HPDE6-E6E7 (cell line): ENCODE results near the gene RIIAD1.
"Not testable (repeated sequence)": the region's sequence is repeated elsewhere in the genome, so short reads cannot be mapped to it uniquely, and the experiment has no call there.

Source experiments
- DNase-seq: peaks from one replicate; pipeline ENCODE4 v3.0.0; 2011; ENCODE audit warnings: missing footprints; ENCODE audit errors: extremely low spot score

The RIIAD1 gene

GRCh38 chr1:151733995-151734394, 12.7 kb downstream of the RIIAD1 start:
- DNase-seq: not testable (repeated sequence)

GRCh38 chr1:151737026-151737425, 15.7 kb downstream of the RIIAD1 start:
- no peak for DNase-seq

- no peak for DNase-seq
These were observed 16.2 kb downstream of the RIIAD1 start for GRCh38 chr1:151737479-151737878.

- peak; percentile 89 for DNase-seq
These were observed 18.5 kb downstream of the RIIAD1 start for GRCh38 chr1:151739590-151740355.

GRCh38 chr1:151741516-151741915, 20.2 kb downstream of the RIIAD1 start:
- DNase-seq: no peak

- DNase-seq: peak; percentile 58
These were observed 35.0 kb downstream of the RIIAD1 start for GRCh38 chr1:151756291-151756690.

- DNase-seq: no peak
These were observed 37.9 kb downstream of the RIIAD1 start for GRCh38 chr1:151759241-151759640.

GRCh38 chr1:151760597-151761385, 39.5 kb downstream of the RIIAD1 start:
- no peak for DNase-seq

- DNase-seq: peak; percentile 81
These were observed 41.9 kb downstream of the RIIAD1 start, which contains the start of gene MRPL9 for GRCh38 chr1:151762941-151763921. TSS of gene MRPL9 (minus strand) at chr1:151763496. CDS start at chr1:151763479, 17 bp downstream.

GRCh38 chr1:151763990-151764389, 42.7 kb downstream of the RIIAD1 start:
- no peak for DNase-seq

GRCh38 chr1:151768351-151769066, 47.2 kb downstream of the RIIAD1 start:
- DNase-seq: peak; percentile 63

GRCh38 chr1:151769270-151769669, 47.9 kb downstream of the RIIAD1 start:
- DNase-seq: not testable (repeated sequence)

- DNase-seq: peak; percentile 94
These were observed 52.4 kb downstream of the RIIAD1 start for GRCh38 chr1:151773702-151774101.

- DNase-seq: no peak
These were observed 53.1 kb downstream of the RIIAD1 start for GRCh38 chr1:151774256-151774922.

- no peak for DNase-seq
These were observed 54.8 kb downstream of the RIIAD1 start for GRCh38 chr1:151775894-151776664.

GRCh38 chr1:151776665-151777062, 55.3 kb downstream of the RIIAD1 start:
- DNase-seq: no peak

GRCh38 chr1:151777317-151777716, 56.0 kb downstream of the RIIAD1 start:
- DNase-seq: no peak
